Lung (tissue), 12 donors: Measurements from ENCODE around the gene ZNF536. TPM values are rescaled to one million over a fixed set of nuclear protein-coding genes. Genes with fewer than 3 reads are reported as not detected.

Source experiments
- ATAC-seq: fragments of 200-7000 bp; cut with Tn5 transposase; one replicate; pipeline ENCODE4 v1.9.1; 2020; ENCODE audit warnings: moderate number of reproducible peaks; ENCODE audit not compliant: insufficient read depth, low FRiP score
- DNase-seq, 3 donors: peaks; one replicate each; pipeline ENCODE4 v3.0.0-alpha.2; 2013 to 2017
- H3K27ac ChIP-seq, 2 donors: one replicate each; pipeline ENCODE4 v1.5.1; 2013; ENCODE audit warnings: mild to moderate bottlenecking in 2 of 2, moderate library complexity in 2 of 2, control low read depth in 1 of 2, inconsistent platforms in 1 of 2, low read depth in 1 of 2, low read length in 1 of 2
- H3K27me3 ChIP-seq, 3 donors: one replicate each; pipeline ENCODE4 v1.5.1; 2013; ENCODE audit warnings: low read length in 2 of 3; ENCODE audit not compliant: control insufficient read depth in 3 of 3, insufficient read depth in 3 of 3
- H3K36me3 ChIP-seq, 4 donors: one replicate each; pipeline ENCODE4 v1.5.1; 2013; ENCODE audit warnings: low read length in 4 of 4, mild to moderate bottlenecking in 1 of 4, moderate library complexity in 1 of 4; ENCODE audit not compliant: control insufficient read depth in 4 of 4, insufficient read depth in 4 of 4
- H3K4me1 ChIP-seq, 5 donors: one replicate each; pipeline ENCODE4 v1.5.1; 2013; ENCODE audit warnings: low read length in 5 of 5, mild to moderate bottlenecking in 2 of 5, moderate library complexity in 1 of 5; ENCODE audit not compliant: control insufficient read depth in 5 of 5, insufficient read depth in 5 of 5
- H3K4me3 ChIP-seq: one replicate; pipeline ENCODE4 v1.5.1; 2013; ENCODE audit warnings: mild to moderate bottlenecking, control low read depth, moderate library complexity
- H3K9ac ChIP-seq, 2 donors: one replicate each; pipeline ENCODE4 v1.5.1; 2013; ENCODE audit warnings: low read length in 2 of 2, control low read depth in 1 of 2; ENCODE audit not compliant: insufficient read depth in 1 of 2
- H3K9me3 ChIP-seq, 4 donors: one replicate each; pipeline ENCODE4 v1.5.1; 2013; ENCODE audit warnings: low read length in 3 of 4, mild to moderate bottlenecking in 1 of 4, moderate library complexity in 1 of 4; ENCODE audit not compliant: control insufficient read depth in 4 of 4, insufficient read depth in 3 of 4
- CTCF ChIP-seq: IDR thresholded peaks from 2 replicates; pipeline ENCODE4 v1.5.1; 2012; ENCODE audit warnings: mild to moderate bottlenecking; ENCODE audit errors: control extremely low read depth, extremely low read depth
- WGBS, 2 donors: extraction: QIAGEN DNeasy Blood & Tissue Kit; methylation state at CpG; one replicate each; pipeline ENCODE4 v1.1.7; 2013; 5-methylcytosine and 5-hydroxymethylcytosine counted together
- polyA plus RNA-seq, 2 donors: library from polyadenylated mRNA; stranded (reverse); fragments of 200-250 nt; gene quantifications; one replicate each; pipeline ENCODE4 v1.2.1, GENCODE V29; 2013
- total RNA-seq, 2 donors: library from RNA; depleted of rRNA in 1 of 2; stranded (reverse); fragments of >200 nt in 1 of 2; gene quantifications; one replicate each; pipeline ENCODE4 v1.2.1, GENCODE V29; 2014 to 2021
- donor health status: control.
- donor health status: control.
- donor health status: Bipolar disorder and iron deficiency.
- donor health status: healthy.
- donor health status: DM: yes; HTN: yes; CAD: no.

ZNF536 gene
- total and polyA plus RNA-seq, 4 donors = 0.07 to 5.6 (median 0.21) TPM

- H3K27ac ChIP-seq = no peak overlapping the region
- TF ChIP-seq CTCF = no peak
- H3K9me3 ChIP-seq = peaks cover 0 to 2% (median 0%) of the 10 kb centered on the region in 4 donors
- H3K4me1 ChIP-seq = peaks cover 0 to 15% (median 0%) of the 10 kb centered on the region in 5 donors
- WGBS, 2 donors = 0 to 47% methylated on average over 1 of the region's 1 CpG
- no peak for ATAC-seq
- no peak overlapping the region for H3K4me3 ChIP-seq
- H3K27me3 ChIP-seq = peaks cover 0 to 23% (median 0%) of the 10 kb centered on the region in 3 donors
- no peaks in the 10 kb centered on the region for H3K36me3 ChIP-seq
- H3K9ac ChIP-seq = no peak overlapping the region
- no peak for DNase-seq
These were observed 5.9 kb upstream of the ZNF536 start for GRCh38 chr19:30366282-30366681.

DNA sequence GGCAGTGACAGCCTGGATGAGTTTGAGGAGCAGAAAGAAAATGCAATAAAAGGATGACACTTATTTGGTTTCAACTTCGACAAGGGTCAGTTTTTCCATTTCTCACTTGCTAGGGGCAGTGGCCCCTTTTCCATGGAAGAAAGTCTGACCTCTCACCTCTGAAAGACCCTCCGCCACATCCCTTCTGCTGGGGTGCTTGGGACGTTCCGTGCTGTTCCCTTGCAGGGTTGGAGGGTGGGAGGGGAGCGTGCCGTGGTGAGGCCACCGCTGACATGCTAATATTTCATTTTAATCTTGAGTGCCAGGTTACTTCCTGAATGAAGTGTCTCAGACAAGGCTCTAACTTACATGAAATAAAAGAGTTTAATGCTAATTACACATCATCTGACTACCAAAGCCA lies 5.2 kb upstream of the ZNF536 start:
- no peak for ATAC-seq
- TF ChIP-seq CTCF = no peak
- Histone ChIP-seq H3K27ac (no peak overlapping the region), H3K4me1 (peaks cover 0 to 15% (median 0%) of the 10 kb centered on the region in 5 donors), H3K27me3 (peaks cover 0 to 23% (median under 1%) of the 10 kb centered on the region in 3 donors), H3K4me3 (no peak overlapping the region), H3K36me3 (no peaks in the 10 kb centered on the region), H3K9me3 (peaks cover 0 to 2% (median 0%) of the 10 kb centered on the region in 4 donors), H3K9ac (no peak overlapping the region)
- no peak for DNase-seq
- WGBS, 2 donors = 28 to 34% methylated on average over 7 of the region's 7 CpGs

DNA sequence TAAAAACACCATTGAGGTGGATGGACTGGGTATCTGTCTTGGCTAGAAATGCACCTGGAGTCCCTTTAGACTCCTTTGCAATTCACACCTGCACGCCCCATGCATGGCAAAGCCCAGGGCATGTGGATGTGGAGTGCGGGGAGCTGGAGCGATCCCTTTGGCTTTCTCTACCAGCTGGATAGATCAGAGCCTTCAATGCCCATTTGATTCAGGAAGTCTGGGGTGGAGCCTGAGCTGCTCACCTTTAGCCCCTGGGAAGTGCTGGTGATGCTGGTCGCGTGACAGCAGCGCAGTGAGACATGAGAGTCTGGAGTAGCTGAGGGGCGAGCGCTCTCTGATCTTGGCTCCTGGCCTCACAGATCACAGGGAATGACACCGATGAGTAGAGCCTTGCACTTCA lies 4.8 kb upstream of the ZNF536 start:
- no peak for TF ChIP-seq CTCF

GRCh38 chr19:30369833-30370232 lies 2.4 kb upstream of the ZNF536 start:
- no peak for TF ChIP-seq CTCF
- Histone ChIP-seq H3K27ac (no peak overlapping the region), H3K36me3 (no peaks in the 10 kb centered on the region), H3K4me1 (peaks cover 0 to 15% (median 0%) of the 10 kb centered on the region in 5 donors), H3K9ac (no peak overlapping the region), H3K9me3 (no peaks in the 10 kb centered on the region), H3K27me3 (peaks cover 4 to 42% (median 7%) of the 10 kb centered on the region in 3 donors), H3K4me3 (no peak overlapping the region)
- ATAC-seq (no peak), DNase-seq (no peak)
- 71 to 84% methylated on average over 6 of the region's 6 CpGs for WGBS, 2 donors

More for the DNA sequence above, 4.8 kb upstream of the ZNF536 start:
- Histone ChIP-seq H3K4me1 (peaks cover 0 to 15% (median 0%) of the 10 kb centered on the region in 5 donors), H3K9ac (no peak overlapping the region), H3K27ac (no peak overlapping the region), H3K9me3 (peaks cover 0 to 2% (median 0%) of the 10 kb centered on the region in 4 donors), H3K27me3 (peaks cover 0 to 27% (median 4%) of the 10 kb centered on the region in 3 donors), H3K4me3 (no peak overlapping the region), H3K36me3 (no peaks in the 10 kb centered on the region)
- 90 to 95% methylated on average over 9 of the region's 9 CpGs for WGBS, 2 donors
- ATAC-seq (no peak), DNase-seq (no peak)
